ENCODE data around the gene EPHA7. TPM values are rescaled to one million over a fixed set of nuclear protein-coding genes. Genes with fewer than 3 reads are reported as not detected.

Gene EPHA7
- polyA plus RNA-seq, 1 of the 3 experiments (the other 2 are of a cell fraction), result under 0.01 TPM

GRCh38 chr6:93278241-93278640 is 141.1 kb downstream of the EPHA7 start:
- no peaks in the 10 kb centered on the region for H3K27me3 ChIP-seq (ENCODE audit: insufficient read depth)
- no peaks in the 10 kb centered on the region for H3K9me3 ChIP-seq
- H3K9ac ChIP-seq, result no peak overlapping the region
- DNase-seq, result no peak
- H4K20me1 ChIP-seq (ENCODE audit: insufficient read depth), result no peaks in the 10 kb centered on the region
- TF ChIP-seq RCOR1 (IDR thresholded peaks at IDR 0.05; ENCODE audit: low read length) (no peak), RFX5 (IDR thresholded peaks at IDR 0.05; ENCODE audit: low read length) (no peak), JUND (IDR thresholded peaks at IDR 0.05) (no peak), NRF1 (IDR thresholded peaks at IDR 0.05; ENCODE audit: low read depth, low read length) (no peak), SMC3 (IDR thresholded peaks at IDR 0.05; ENCODE audit: low read depth, low read length) (no peak), TCF12 (IDR thresholded peaks at IDR 0.05) (no peak), RAD21 (IDR thresholded peaks at IDR 0.05; ENCODE audit: low read length) (no peak), POLR2AphosphoS5 (IDR thresholded peaks at IDR 0.05; ENCODE audit: low read depth, low read length) (no peak), ELF1 (IDR thresholded peaks at IDR 0.05) (no peak), REST (IDR thresholded peaks at IDR 0.05; ENCODE audit: low read depth, low read length) (no peak), CHD2 (IDR thresholded peaks at IDR 0.05; ENCODE audit: low read length, partially characterized antibody) (no peak), TEAD4 (IDR thresholded peaks at IDR 0.05; ENCODE audit: borderline replicate concordance, insufficient read depth) (no peak), NFIC (IDR thresholded peaks at IDR 0.05; ENCODE audit: borderline replicate concordance) (no peak), MEF2A (IDR thresholded peaks at IDR 0.05; ENCODE audit: borderline replicate concordance, low read depth) (no peak), MAX (IDR thresholded peaks at IDR 0.05; ENCODE audit: low read depth) (no peak), USF1 (IDR thresholded peaks at IDR 0.05; ENCODE audit: borderline replicate concordance, low read depth) (no peak), EP300 (IDR thresholded peaks at IDR 0.05; ENCODE audit: borderline replicate concordance in 1 of 2, low read depth in 1 of 2, low read length in 1 of 2) (no peak)
- H3K9me2 ChIP-seq, result no peaks in the 10 kb centered on the region
- no peak overlapping the region for H3K4me3 ChIP-seq (ENCODE audit: low read depth in 2 of 2, low read length in 1 of 2)
- CTCF ChIA-PET, result no interaction called here
- H3K4me2 ChIP-seq, result no peak overlapping the region
- H3K4me1 ChIP-seq (ENCODE audit: control insufficient read depth in 1 of 2, insufficient read depth in 2 of 2, low read depth in 1 of 2, low read length in 1 of 2), result no peaks in the 10 kb centered on the region
- H3K79me2 ChIP-seq (ENCODE audit: insufficient read depth), result no peaks in the 10 kb centered on the region
- no peak overlapping the region for H2AFZ ChIP-seq (ENCODE audit: low read depth)
- no peaks in the 10 kb centered on the region for H3F3A ChIP-seq (replicated peaks; ENCODE audit: insufficient read depth)
- no peaks in the 10 kb centered on the region for H3K36me3 ChIP-seq (replicated peaks in 1 of 2; ENCODE audit: control insufficient read depth in 1 of 2, insufficient read depth in 2 of 2, low read length in 1 of 2)
- no peak overlapping the region for H3K27ac ChIP-seq (ENCODE audit: low read depth in 2 of 2, low read length in 1 of 2)
- POLR2A ChIA-PET, result no interaction called here

GRCh38 chr6:93272896-93273295 is 146.5 kb downstream of the EPHA7 start:
- TF ChIP-seq REST (IDR thresholded peaks at IDR 0.05; ENCODE audit: low read depth, low read length) (no peak), MXI1 (IDR thresholded peaks at IDR 0.05; ENCODE audit: low read depth, low read length) (no peak), RAD21 (IDR thresholded peaks at IDR 0.05; ENCODE audit: low read length) (no peak), YY1 (IDR thresholded peaks at IDR 0.05; ENCODE audit: low read depth) (no peak), IRF3 (IDR thresholded peaks at IDR 0.05; ENCODE audit: low read depth, low read length) (no peak)
- H4K20me1 ChIP-seq (ENCODE audit: insufficient read depth), result no peaks in the 10 kb centered on the region
- no peaks in the 10 kb centered on the region for H3F3A ChIP-seq (replicated peaks; ENCODE audit: insufficient read depth)
- H3K4me2 ChIP-seq, result no peak overlapping the region
- WGBS (ENCODE audit: low lambda C conversion rate), result 2% methylated on average over 2 of the region's 2 CpGs
- H3K9me2 ChIP-seq, result no peaks in the 10 kb centered on the region
- no peak overlapping the region for H3K4me3 ChIP-seq (ENCODE audit: low read depth in 2 of 2, low read length in 1 of 2)
- H3K79me2 ChIP-seq (ENCODE audit: insufficient read depth), result no peaks in the 10 kb centered on the region
- DNase-seq, result no peak
- ChIA-PET POLR2A (no interaction called here), CTCF (no interaction called here)
- H3K9ac ChIP-seq, result no peak overlapping the region
- H3K36me3 ChIP-seq (replicated peaks in 1 of 2; ENCODE audit: control insufficient read depth in 1 of 2, insufficient read depth in 2 of 2, low read length in 1 of 2), result no peaks in the 10 kb centered on the region
- no peaks in the 10 kb centered on the region for H3K9me3 ChIP-seq
- no peak overlapping the region for H2AFZ ChIP-seq (ENCODE audit: low read depth)
- H3K4me1 ChIP-seq (ENCODE audit: control insufficient read depth in 1 of 2, insufficient read depth in 2 of 2, low read depth in 1 of 2, low read length in 1 of 2), result no peaks in the 10 kb centered on the region
- no peak overlapping the region for H3K27ac ChIP-seq (ENCODE audit: low read depth in 2 of 2, low read length in 1 of 2)
- H3K27me3 ChIP-seq (ENCODE audit: insufficient read depth), result no peaks in the 10 kb centered on the region

Data from SK-N-SH (cell line).